GM10266 (cell line): ENCODE data around the gene DACH1.
"Not testable (repeated sequence)": the region's sequence is repeated elsewhere in the genome, so short reads cannot be mapped to it uniquely, and the experiment has no call there.

ENCODE experiments used
- DNase-seq: peaks from one replicate; pipeline ENCODE4 v3.0.0; 2012; ENCODE audit errors: extremely low spot score
- CTCF ChIP-seq: IDR thresholded peaks from 2 replicates; pipeline ENCODE4 v1.5.1; 2012; ENCODE audit warnings: mild to moderate bottlenecking, low read depth; ENCODE audit not compliant: control insufficient read depth, insufficient read depth; ENCODE audit errors: missing control alignments

The DACH1 gene

GRCh38 chr13:71842003-71842402 lies 25.0 kb downstream of the DACH1 start:
- no peak for DNase-seq
- no peak for TF ChIP-seq CTCF

DNA sequence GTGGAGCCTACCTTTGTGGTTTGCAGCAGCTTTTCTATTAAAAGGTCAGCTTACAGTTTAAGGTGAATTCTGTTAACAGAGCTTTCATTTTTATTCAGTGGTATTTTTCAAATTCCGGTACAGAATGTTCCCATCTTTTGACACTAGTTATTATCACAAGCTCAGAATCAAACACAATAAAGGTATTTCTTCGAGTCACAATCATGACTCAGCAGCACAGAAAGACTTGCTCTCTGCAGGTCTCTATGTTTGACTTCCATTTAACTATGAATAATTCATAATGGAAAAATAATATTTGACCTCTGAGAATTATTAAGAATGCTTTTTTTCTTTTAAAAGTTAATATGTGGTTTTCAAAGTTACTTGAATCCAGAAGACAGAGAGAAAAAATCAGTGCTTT lies 28.2 kb downstream of the DACH1 start:
- DNase-seq = no peak
- no peak for TF ChIP-seq CTCF

DNA sequence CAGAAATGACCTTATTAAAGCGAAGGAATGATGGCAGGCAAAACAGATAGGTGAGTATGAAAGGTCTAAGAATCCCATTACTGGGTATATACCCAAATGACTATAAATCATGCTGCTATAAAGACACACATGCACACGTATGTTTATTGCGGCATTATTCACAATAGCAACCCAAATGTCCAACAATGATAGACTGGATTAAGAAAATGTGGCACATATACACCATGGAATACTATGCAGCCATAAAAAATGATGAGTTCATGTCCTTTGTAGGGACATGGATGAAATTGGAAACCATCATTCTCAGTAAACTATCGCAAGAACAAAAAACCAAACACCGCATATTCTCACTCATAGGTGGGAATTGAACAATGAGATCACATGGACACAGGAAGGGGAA lies 29.4 kb downstream of the DACH1 start:
- DNase-seq = not testable (repeated sequence)

GRCh38 chr13:71831716-71832115 lies 35.3 kb downstream of the DACH1 start:
- no peak for DNase-seq
- no peak for TF ChIP-seq CTCF

GRCh38 chr13:71830736-71831135 lies 36.3 kb downstream of the DACH1 start:
- TF ChIP-seq CTCF = no peak
- no peak for DNase-seq

DNA sequence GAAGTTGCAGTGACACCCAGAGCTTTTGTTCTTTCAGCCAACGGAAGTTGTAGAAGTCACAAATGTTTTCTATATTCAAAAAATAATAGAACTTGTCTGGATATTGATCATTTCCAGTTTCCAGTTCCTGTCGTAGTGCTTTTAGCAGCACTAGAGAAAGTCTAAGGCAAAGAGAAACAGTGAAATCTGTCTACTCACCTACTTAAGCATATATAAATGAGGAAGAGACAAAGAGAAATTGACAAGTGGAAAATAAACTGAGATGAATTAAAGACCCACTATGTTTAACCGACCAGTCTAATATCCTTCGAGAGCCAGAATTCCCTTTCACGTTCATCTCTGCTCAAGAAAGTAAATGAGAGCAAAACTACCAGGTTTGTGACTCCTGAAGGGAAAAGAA lies 36.7 kb downstream of the DACH1 start:
- DNase-seq = no peak
- no peak for TF ChIP-seq CTCF

GRCh38 chr13:71829547-71829946 lies 37.5 kb downstream of the DACH1 start:
- no peak for DNase-seq
- no peak for TF ChIP-seq CTCF

GRCh38 chr13:71828564-71828963 lies 38.4 kb downstream of the DACH1 start:
- no peak for TF ChIP-seq CTCF
- no peak for DNase-seq
